Stimulated activated CD8-positive, alpha-beta memory T cell treated with anti-CD3 and anti-CD28 coated beads, Interleukin-15, amount 100 ng/mL, for 4 hours (primary cell): ENCODE data around the gene ARID1B.
A peak's percentile ranks its signal among the peaks of the same experiment; 100 is the strongest.
"Not testable (repeated sequence)": the region's sequence is repeated elsewhere in the genome, so short reads cannot be mapped to it uniquely, and the experiment has no call there.

ENCODE experiments used
- DNase-seq, 2 donors: peaks; one replicate each; pipeline ENCODE4 v3.0.0-alpha.2; 2020; ENCODE audit warnings: low read depth in 2 of 2

The ARID1B gene

DNA sequence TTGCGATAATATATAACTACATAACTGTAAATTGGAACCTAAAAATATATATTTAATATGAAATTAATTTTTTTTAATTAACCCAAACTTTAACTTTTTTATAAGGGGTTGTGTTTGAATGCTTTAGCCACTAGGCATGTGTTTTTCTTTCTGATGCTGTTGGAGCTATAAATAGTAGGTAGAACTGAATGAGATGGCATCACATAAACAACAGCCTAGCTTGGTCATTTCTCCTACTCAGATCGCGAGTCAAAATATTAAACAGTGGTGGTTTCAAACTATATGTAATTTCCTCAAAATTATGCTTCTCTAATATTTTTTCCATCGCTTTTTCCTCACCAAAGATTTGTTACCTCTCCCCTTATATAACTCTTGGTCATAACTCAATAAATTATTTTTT is 243.2 kb downstream of the ARID1B start:
- no peak for DNase-seq

DNA sequence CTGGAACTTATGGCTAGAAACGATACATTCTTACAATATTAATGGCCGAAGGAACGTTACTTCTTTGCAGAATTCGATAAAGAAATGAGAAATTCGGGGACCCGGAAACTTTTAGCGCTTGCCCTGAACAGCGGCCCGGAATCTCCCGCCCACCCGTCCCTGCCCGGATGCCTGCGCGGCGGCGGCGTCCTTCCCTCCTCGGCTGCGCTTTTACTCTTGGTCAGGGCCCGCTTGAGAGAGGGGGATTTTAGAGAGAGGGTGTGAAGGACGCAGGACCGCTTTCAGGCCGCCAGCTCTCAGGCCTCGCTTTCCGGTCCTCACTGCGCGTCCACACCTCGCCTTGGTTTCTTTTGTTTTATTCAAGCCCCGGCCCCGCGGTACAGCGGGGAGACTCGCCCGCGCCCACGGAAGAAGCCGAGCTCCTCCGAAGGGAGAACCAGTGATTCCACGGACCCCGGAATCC is 243.7 kb downstream of the ARID1B start:
- DNase-seq = peak; percentile 17 to 33

DNA sequence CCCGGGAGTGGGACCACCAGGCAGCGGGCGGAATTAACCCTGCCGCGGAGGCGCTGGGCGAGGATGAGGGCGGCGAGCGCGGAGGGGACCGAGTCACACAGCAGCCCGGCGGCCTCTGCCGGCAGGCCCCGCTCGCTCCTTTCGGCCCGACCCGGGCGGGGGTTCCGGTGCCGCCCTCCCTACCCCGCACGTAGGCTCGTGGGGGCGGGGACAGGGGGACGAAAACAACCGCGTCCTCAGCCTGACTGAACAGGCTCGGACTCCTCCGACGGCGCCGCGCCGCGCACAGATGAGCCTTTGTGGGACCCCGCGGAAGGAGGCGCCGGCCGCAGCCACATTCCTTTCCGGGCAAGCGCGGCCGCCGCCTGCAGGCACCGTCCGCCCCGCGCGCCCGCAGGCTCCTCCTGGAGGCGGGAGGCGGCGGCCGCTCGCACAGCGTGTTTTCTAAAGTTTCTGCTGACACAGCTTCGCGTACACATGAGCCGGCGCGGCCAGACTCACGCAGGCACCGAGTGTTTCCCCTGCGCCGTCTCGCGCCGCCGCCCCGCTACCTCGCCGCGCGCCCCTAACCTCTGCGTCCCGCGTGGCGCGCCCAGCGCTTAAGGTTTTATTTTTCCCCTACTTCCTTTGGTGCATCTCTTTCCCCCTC is 244.3 kb downstream of the ARID1B start:
- peak; percentile 75 to 78 for DNase-seq

DNA sequence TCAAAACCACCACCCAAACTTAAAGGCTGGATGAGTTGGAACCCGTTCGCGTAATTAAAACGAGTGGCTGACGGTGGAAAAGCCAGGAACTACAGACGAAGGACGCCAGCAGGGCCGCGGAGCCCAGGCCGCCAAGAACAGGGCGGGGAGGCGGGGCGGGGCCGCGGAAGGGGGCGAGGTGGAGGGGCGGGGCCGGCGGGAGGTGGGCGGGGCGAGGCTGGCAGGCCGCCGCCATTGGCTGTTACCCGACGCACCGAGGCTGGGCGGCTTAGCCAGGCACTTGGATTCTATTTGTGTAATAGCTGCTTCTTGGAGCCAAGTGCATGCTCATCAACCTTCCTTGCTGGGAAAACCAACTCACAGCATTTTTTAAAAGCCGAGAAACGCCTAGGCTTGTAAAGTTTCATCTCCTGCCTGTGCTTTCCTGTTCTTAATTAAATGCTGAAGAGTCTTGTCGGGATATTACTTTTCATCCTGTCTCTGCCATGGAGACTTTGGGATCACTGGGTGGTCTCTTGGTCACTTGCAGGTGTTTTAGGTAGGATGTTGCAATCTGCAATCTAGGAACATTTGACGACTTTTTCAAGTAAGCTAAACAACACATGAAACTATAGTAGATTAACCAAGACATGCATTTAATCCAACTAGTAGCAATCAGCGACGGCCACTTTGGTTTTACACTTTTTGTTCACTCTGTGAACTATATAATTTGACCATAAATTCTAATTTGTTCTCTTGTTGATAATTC is 245.0 kb downstream of the ARID1B start:
- DNase-seq = peak; percentile 56 to 64

DNA sequence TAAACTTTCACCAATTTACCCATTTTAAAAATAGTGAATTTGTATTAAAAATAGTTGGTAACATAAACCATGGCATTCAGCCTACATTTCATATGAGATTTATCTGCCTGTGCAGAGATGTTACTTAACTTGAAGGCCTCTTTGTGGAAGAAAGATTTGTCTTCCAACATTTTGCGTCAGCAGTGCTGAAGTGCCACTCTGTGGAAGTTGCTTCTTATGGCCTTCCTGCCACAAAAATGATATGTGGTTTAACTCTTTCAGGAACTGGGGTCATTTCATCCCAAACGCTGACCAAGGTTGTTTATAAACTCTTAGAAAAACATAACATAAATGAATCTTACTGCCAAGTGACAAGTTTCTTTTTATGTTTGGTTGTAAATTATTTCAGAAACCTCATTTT is 246.8 kb downstream of the ARID1B start:
- no peak for DNase-seq

DNA sequence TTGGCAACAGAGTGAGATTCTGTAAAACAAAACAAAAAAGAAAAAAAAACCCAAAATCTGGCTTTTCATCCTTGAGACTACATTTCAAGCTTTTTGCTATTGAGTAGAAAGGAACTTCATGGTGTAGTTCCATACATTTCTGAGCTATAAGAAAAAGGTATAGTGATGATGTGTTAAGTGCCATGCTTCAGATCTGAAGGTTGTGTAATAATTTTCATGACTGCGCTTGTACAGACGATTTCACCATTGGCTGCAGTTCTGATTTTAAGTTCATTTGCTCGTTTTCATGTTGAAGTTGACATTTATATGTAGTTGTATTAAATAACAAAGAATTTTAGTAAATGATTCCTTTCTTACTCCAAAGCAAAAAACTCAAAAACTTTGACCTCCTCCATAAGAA is 247.6 kb downstream of the ARID1B start:
- no peak for DNase-seq

DNA sequence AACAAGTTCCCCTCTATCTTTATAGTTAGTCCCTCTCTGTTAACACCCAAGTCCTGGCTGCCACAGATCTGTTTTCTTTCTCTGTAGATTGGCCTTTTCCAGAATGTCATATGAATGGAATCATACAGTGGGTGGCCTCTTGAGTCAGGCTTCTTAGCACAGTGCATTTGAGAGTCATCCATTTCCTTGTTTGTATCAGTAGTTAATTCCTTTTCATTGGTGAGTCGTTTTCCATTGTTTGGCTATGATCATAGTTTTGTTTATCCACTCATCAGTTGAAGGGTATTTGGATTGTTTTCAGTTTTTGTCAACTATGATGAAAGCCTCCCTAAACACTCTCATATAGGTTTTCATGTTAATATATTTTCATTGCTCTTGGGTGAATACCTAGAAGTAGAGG is 248.3 kb downstream of the ARID1B start:
- no peak for DNase-seq

DNA sequence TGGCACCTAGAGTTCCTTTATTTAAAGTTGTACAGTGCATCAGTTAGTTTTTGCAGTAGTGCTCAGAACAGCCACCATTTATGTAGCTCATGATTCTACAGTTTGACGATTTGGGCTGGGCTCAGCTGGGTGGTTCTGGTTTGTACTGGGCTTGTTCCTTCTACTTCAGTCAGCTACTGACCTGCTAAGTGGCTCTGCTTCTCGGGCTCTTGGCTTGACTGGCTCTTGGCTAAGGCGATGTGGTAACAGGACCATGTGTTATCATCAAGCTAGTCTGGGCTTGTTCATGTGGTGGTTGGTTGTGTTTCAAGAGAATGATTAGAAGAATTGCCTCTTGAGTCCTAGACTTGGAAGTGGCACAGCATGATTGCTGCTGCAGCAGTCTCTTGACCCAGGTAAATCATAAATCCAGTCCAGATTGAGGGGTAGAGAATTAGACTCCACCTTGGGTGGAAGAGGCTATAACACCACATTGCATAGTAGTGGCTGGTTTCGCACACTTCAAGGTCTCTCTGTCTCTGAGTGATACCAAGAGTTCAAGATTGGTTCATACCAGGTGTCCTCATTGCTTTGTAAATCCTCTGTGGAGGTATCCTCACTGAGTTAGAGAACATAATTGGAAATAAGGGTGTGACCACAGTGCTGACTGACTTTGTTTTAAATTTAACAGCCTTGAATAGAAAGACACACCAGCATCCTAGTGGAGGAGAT is 253.0 kb downstream of the ARID1B start:
- DNase-seq = no peak

DNA sequence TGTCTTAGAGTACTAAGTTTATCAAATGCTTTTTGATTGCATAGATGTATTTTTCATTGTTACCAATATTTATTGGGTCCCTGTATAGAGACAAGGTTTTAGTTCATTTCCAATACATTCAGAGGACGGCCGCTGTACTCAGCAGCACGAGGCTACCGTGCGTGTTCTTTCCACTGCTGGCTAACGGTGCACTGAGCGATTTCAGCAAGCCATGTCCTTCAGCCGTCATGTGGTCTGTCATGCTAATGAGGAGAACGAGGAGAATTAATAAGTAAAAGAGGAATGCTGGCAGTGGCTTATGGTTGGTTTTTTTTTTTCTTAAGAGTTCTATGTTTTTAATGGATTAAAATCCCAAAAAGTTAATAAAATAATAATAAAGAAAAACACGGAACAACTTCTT is 253.6 kb downstream of the ARID1B start:
- no peak for DNase-seq

DNA sequence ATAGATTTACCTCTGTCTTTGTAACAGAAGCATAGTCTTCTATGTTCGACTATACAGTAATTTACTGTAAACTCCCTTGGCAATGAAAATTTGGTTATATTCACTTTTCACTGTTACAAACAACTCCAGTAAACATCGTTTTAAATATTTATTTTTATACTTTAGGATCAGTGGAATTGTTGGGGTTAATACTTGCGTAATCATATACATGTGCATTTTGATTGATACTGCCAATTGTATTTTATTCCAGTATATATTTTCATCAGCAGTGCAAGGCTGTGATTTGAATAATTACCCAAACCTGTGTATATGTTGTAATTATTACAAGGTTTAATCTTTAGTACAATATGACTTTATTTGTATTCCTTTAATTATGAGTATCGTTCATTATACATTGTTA is 255.7 kb downstream of the ARID1B start:
- no peak for DNase-seq

DNA sequence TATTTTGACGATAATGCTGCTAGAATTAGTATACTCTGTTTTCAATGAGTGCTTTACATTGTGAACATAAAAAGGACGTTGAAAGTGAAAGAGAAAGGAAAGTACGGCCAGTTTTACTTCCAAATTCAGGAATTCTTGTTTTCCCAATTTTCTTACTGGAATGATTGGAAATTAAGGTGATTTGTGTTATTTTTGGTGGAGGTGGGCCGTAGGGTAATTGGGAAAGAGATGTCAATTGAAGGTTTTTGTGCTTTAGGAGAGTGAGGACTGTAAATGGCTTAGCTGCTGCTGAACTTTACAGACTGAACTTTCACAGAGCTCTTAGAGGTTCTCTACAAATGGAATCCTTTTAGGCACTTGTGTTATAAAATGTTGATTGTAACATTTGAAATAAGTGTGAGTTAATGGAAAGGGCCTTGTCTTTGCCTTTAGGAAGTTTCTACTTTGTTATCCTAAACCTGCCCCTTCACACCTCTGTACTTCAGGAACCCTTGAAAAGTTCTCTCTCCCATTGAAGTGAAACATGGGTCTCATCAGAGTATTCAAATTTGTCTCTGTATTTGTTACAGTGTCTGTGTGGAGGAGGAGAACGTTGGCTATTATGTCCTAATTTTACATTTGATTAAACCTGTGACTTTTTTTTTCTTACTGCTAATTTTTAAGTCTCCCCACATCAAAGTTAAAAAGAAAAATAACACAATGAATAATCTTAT is 256.4 kb downstream of the ARID1B start:
- no peak for DNase-seq

DNA sequence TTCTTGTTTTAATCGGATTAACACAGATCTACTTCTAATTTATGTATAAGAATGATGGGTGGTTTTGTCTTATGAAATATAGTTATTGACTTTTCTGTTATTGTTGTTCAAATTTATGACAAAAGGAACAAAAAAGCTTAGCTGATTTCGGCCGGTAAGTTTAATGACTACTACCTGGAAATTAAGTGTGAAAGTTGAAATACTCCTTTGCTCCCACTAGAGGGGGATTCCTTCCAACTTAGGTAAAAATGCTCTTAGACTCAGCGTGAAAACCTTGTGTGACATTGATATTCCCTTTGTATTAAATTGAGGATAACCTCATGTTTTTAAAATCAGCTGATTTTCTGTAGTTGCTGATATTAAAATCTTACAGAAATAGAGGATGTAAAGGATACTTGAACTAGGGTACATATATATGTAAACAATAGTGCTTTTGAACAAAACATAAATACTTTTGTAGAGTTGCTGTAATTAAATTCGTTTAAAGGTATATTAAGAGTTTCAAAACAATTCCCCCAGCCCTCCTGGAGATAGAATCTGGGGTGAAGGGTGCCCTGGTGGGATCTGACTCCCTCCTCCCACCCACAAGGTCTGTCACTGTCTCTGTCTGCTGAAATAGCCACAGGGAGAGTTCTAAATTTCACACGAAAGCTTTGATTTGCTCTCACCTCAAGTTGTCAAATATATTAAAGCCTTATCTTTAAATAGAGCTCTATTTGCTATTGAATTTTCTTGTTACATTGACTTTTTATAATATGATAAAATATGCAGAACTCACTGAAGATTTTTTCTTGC is 257.5 kb downstream of the ARID1B start:
- DNase-seq = no peak

DNA sequence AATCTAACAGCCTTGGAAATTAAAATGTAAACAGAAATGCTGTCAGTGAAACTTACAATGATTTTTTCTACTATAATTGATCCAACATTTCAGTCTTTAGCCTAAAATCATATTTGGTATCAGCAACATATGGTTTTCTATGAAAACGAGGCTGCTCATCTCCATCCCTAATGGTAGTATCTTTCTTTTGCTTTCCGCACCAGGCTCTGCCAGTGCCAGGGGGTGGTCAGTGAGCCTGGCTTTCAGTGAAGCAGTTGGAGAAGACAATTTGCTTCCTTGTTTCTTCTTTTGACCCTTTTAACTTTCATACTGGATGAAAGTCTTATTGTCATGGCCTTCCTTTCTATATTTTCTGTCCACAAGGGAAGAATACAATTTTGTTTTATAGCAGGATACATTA is 258.4 kb downstream of the ARID1B start:
- DNase-seq = no peak

DNA sequence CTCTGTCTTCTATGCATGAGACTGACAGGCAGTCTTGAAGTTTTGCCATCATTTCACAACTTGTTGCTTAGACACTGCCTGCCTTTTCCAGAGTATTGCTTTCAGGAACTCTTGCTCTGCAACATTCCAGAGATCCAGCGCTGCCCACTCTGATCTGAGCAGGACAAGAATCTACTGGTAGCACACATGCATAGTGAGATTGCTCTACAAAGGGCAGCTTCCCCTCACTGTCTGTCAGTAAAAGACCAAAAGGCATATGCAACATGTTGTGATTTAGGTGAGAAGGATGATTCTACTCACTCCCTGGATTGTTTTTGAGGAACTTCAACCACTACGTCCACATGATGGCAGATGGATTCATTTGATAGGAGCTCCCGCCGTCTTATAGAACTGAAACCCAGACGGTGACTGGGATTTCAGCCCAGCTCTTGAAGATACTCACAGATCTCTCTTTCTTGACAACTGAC is 259.1 kb downstream of the ARID1B start:
- DNase-seq = no peak

DNA sequence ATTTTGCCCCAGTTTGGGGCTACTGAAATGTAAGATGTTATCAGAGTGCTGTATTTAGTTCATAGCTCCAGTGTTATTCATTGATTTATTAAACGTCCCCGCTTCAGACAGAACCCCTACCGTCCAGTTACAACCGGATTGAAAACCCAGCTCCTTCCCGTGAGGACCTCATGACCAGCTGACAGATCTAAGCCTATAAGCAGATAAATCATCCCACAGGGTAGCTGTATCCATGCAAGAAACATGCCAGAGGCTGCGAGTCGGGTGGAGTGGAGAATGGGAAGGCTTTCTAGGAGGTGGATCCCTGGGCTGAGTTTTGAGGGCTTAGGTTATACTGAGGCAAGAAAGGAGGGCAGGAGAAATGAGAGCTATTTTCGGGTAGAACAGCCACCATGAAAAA is 260.0 kb downstream of the ARID1B start:
- DNase-seq = no peak

DNA sequence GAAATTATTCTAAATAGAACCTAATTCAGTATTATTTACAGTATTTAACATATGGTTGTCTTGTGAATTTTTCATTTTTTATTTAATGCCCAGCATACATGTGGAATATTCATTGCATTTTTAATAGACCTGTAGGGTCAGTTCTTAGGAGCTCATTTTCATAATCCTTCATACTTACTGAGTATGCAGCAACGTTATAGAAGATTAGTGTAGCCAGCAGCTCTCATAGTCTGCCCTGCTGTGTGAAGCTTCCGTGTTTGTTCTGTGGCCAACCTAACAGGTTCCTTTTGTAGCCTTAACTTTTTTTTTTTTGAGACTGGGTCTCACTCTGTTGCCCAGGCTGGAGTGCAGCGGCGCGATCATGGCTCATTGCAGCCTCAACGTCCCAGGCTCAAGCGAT is 261.4 kb downstream of the ARID1B start:
- no peak for DNase-seq

DNA sequence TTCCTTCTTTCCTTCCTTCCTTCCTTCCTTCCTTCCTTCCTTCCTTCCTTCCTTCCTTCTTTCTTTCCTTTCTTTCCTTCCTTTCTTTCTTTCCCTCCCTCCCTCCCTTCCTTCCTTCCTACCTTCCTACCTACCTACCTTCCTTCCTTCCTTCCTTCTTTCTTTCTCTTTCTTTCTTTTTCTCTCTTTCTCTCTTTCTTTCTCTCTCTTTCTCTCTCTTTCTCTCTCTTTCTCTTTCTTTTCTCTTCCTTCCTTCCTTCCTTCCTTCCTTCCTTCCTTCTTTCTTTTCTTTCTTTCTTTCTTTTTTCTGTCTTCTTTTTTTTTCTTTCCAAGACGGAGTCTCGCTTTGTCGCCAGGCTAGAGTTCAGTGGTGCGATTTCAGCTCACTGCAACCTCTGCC is 262.5 kb downstream of the ARID1B start:
- DNase-seq = not testable (repeated sequence)

DNA sequence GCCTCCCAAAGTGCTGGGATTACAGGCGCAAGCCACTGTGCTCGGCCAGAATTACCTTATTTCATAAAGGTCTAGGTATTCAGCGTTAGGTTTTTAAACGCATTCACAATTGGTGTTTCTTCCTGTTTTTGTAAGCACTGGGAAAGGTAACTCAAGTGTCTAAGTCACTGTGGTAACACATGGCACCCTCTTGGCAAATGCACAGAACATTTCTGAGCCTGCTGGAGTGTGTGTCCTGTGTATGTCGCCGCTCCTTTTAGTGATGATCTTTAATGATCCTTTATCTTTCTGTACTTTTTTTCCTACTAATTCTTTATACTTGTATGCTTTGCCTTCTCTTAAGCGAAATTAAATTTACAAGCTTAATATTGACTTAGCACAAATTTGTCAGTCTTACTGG is 263.0 kb downstream of the ARID1B start:
- no peak for DNase-seq

DNA sequence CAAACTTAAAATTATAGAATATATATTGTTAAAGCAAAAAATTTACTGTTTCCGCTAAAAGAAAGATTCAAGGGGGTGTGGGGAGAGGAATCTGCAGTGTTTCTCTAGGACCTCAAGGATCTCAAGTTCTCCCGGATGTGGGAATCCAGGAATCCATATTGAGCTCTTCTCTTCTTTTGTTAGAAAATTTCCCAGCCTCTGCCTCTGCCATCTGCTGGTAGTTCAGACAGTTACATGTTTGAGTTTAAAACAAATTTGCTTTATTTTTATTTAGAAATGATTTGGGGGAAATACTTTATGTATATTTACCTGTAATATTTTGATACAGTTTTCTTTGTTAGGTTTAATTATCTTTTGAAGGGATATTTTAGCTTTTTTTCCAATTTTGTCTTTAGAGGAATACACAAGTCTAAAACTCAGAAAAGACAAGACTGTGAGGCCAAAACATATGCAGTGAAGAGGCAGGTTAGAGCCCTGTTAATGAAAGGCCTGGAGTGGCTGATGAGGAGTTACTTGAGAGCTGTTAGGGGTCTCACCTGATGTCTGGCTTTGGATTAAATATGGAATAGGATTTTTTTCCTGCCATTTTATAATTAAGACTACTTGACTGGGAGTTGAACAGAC is 268.8 kb downstream of the ARID1B start:
- no peak for DNase-seq

DNA sequence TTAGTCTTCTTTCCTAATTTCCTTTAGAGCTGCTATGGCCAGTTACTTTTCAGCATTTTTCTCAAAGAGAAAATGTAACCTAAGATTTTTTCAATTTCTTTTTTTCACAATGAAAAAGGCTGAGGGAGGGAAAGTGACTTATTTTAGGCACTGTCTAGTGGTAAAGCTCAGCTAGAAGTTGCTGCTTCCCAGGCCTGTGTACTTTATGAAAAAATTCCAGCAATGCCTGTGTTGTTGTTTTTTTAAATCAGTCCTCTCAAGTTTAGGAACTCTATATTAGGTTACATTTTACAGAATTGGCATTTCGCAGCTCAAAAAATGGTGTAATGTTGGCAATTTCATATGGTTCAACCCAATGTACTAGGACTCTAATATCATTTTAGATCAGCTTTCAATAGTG is 269.6 kb downstream of the ARID1B start:
- no peak for DNase-seq

DNA sequence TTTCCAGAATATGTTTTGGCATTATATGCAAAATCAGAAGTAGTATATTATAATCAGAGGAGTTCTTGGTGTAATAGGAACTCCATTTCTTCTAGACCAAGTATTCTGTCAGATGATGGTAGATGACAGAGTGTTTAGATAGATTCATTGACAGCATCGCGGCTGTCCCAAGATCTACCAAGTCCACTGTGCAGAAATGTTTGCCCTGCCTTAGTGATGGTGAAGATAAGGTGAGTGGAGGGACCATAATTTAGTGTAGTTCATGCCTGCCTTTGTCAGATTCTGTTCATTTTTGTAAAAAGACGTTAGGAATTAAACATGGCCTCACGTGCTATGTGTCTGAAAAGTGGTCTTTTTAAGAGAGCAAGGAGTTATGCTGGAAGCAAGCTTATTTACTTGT is 270.1 kb downstream of the ARID1B start:
- DNase-seq = no peak
